Astrocyte (in vitro differentiated cells and primary cell): ENCODE data around the gene ATP2B3. TPM values are rescaled to one million over a fixed set of nuclear protein-coding genes. Genes with fewer than 3 reads are reported as not detected.

Source experiments
- DNase-seq: peaks from one replicate; pipeline ENCODE4 v3.0.0-alpha.2; 2010; ENCODE audit warnings: low read depth
- FAIRE-seq: peaks from 2 replicates; lab custom pipeline; 2011; peaks lifted over from hg19 to GRCh38; lab: Jason Lieb, UNC
- H2AFZ ChIP-seq: 2 replicates; pipeline ENCODE4 v1.6.0; 2012; ENCODE audit warnings: low read depth, low read length, inconsistent platforms
- H3K27ac ChIP-seq: 2 replicates; pipeline ENCODE4 v1.5.1; 2011; ENCODE audit warnings: low read depth, low read length, inconsistent platforms
- H3K27me3 ChIP-seq: 2 replicates; pipeline ENCODE4 v1.6.0; 2011; ENCODE audit warnings: low read length, inconsistent platforms; ENCODE audit not compliant: insufficient read depth
- H3K36me3 ChIP-seq: 2 replicates; pipeline ENCODE4 v1.5.1; 2011; ENCODE audit warnings: low read length, inconsistent platforms; ENCODE audit not compliant: insufficient read depth
- H3K4me1 ChIP-seq: 2 replicates; pipeline ENCODE4 v1.5.1; 2011; ENCODE audit warnings: low read length, inconsistent platforms; ENCODE audit not compliant: insufficient read depth
- H3K4me2 ChIP-seq: 2 replicates; pipeline ENCODE4 v1.6.0; 2012; ENCODE audit warnings: low read length, inconsistent platforms
- H3K4me3 ChIP-seq: 2 replicates; pipeline ENCODE4 v1.5.1; 2011; ENCODE audit warnings: low read depth, mild to moderate bottlenecking, low read length, inconsistent platforms; ENCODE audit not compliant: insufficient read depth
- H3K79me2 ChIP-seq: 2 replicates; pipeline ENCODE4 v1.6.0; 2012; ENCODE audit warnings: mild to moderate bottlenecking, low read length, inconsistent platforms; ENCODE audit not compliant: insufficient read depth
- H3K9ac ChIP-seq: 2 replicates; pipeline ENCODE4 v1.6.0; 2012; ENCODE audit warnings: mild to moderate bottlenecking, low read length, inconsistent platforms
- H3K9me3 ChIP-seq: 2 replicates; pipeline ENCODE4 v1.5.1; 2012; ENCODE audit warnings: low read depth, mild to moderate bottlenecking, low read length, inconsistent platforms; ENCODE audit not compliant: insufficient read depth
- H4K20me1 ChIP-seq: 2 replicates; pipeline ENCODE4 v1.6.0; 2012; ENCODE audit warnings: low read length, inconsistent platforms; ENCODE audit not compliant: insufficient read depth
- H3K27ac Mint-ChIP-seq: one replicate; pipeline ENCODE4 v1.8.0; 2021; ENCODE audit warnings: mild to moderate bottlenecking, mixed read lengths; ENCODE audit not compliant: unreplicated experiment
- H3K27me3 Mint-ChIP-seq: one replicate; pipeline ENCODE4 v1.8.0; 2021; ENCODE audit warnings: low read depth, mixed read lengths; ENCODE audit not compliant: unreplicated experiment
- H3K36me3 Mint-ChIP-seq: one replicate; pipeline ENCODE4 v1.8.0; 2021; ENCODE audit warnings: low read depth, mixed read lengths; ENCODE audit not compliant: unreplicated experiment
- H3K4me1 Mint-ChIP-seq: one replicate; pipeline ENCODE4 v1.8.0; 2021; ENCODE audit warnings: low read depth, mixed read lengths; ENCODE audit not compliant: unreplicated experiment
- H3K4me3 Mint-ChIP-seq: one replicate; pipeline ENCODE4 v1.8.0; 2021; ENCODE audit warnings: mild to moderate bottlenecking, moderate library complexity, mixed read lengths; ENCODE audit not compliant: unreplicated experiment
- H3K9me3 Mint-ChIP-seq: one replicate; pipeline ENCODE4 v1.8.0; 2021; ENCODE audit warnings: mild to moderate bottlenecking, mixed read lengths; ENCODE audit not compliant: unreplicated experiment
- EZH2 ChIP-seq: IDR thresholded peaks from 2 replicates; pipeline ENCODE4 v1.6.1; 2012; ENCODE audit warnings: mild to moderate bottlenecking, low read length, inconsistent platforms; ENCODE audit not compliant: insufficient read depth
- total RNA-seq: library from RNA; stranded (reverse); gene quantifications from 2 replicates; pipeline ENCODE4 v1.2.1, GENCODE V29; 2021
- TF ChIP-seq, protein P1 (sequence below): IDR thresholded peaks from 2 replicates; pipeline ENCODE4 v1.5.1; 2011; ENCODE audit warnings: low read depth, mild to moderate bottlenecking, inconsistent platforms, low read length, moderate library complexity; ENCODE audit not compliant: insufficient read depth

ATP2B3 gene
- total RNA-seq, 1 donor from 2014 or later = 0.52 TPM

DNA sequence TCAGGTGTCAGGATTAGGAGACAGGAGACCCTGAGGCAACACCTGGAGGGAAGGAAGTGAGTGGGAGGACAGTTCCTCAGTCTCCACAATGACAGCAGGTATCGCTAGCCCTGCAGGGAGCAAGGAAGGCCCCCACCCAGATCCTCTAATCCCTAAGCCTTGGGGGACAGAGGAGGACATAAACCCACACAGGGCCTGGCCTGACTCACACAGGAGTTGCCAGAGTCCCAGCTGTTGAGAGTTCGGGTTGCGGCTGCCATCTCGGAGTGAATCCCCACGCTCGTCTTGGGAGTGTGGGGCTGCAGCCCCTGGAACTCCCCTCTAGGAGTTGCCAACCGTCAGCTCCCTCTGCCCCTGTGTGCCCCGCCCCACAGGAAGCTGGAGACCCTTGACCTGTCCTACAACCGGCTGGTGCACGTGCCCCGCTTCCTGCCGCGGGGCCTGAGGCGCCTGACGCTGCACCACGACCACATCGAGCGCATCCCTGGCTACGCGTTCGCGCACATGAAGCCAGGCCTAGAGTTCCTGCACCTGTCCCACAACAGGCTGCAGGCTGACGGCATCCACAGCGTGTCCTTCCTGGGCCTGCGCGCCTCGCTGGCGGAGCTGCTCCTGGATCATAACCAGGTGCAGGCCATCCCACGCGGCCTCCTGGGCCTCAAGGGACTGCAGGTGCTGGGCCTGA lies 31.9 kb upstream of the ATP2B3 start:
- no peaks in the 10 kb centered on the region for H3K9me3 ChIP-seq
- no peak for FAIRE-seq
- Mint-ChIP-seq H3K4me3 (no peak overlapping the region), H3K4me1 (no peaks in the 10 kb centered on the region), H3K36me3 (no peaks in the 10 kb centered on the region), H3K27ac (no peak overlapping the region), H3K9me3 (no peaks in the 10 kb centered on the region), H3K27me3 (no peaks in the 10 kb centered on the region)
- no peak overlapping the region for H3K4me2 ChIP-seq
- no peak for TF ChIP-seq EZH2
- TF ChIP-seq, protein P1, sequence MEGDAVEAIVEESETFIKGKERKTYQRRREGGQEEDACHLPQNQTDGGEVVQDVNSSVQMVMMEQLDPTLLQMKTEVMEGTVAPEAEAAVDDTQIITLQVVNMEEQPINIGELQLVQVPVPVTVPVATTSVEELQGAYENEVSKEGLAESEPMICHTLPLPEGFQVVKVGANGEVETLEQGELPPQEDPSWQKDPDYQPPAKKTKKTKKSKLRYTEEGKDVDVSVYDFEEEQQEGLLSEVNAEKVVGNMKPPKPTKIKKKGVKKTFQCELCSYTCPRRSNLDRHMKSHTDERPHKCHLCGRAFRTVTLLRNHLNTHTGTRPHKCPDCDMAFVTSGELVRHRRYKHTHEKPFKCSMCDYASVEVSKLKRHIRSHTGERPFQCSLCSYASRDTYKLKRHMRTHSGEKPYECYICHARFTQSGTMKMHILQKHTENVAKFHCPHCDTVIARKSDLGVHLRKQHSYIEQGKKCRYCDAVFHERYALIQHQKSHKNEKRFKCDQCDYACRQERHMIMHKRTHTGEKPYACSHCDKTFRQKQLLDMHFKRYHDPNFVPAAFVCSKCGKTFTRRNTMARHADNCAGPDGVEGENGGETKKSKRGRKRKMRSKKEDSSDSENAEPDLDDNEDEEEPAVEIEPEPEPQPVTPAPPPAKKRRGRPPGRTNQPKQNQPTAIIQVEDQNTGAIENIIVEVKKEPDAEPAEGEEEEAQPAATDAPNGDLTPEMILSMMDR = no peak
- no peak overlapping the region for H2AFZ ChIP-seq
- H3K4me1 ChIP-seq = peaks cover 14% of the 10 kb centered on the region
- H3K79me2 ChIP-seq = no peaks in the 10 kb centered on the region
- no peak overlapping the region for H3K27ac ChIP-seq
- H3K36me3 ChIP-seq = no peaks in the 10 kb centered on the region
- DNase-seq = no peak
- H3K27me3 ChIP-seq = no peaks in the 10 kb centered on the region
- no peaks in the 10 kb centered on the region for H4K20me1 ChIP-seq
- no peak overlapping the region for H3K4me3 ChIP-seq
- no peak overlapping the region for H3K9ac ChIP-seq

DNA sequence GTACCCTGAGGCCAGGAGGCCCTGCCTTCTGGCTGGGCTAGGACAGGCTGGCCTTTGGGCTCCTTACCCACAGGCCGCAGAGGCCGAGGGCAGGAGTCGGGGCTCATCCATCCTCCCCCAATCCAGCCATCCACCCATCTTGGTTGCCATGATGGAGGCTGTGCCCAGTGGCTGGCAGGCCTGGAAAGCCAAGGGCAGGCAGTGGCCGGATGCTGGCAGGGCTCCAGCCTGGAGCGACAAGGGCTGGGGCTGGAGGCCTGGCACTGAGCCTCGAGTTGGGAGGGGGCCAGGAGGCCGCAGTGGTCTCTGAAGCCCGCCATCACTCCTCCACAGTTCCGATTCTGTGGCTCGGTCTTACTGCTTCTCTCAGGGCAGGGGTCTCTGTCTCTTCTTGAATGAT lies 31.3 kb upstream of the ATP2B3 start:
- Mint-ChIP-seq H3K9me3 (no peaks in the 10 kb centered on the region), H3K36me3 (no peaks in the 10 kb centered on the region), H3K27ac (no peak overlapping the region), H3K27me3 (no peaks in the 10 kb centered on the region), H3K4me3 (no peak overlapping the region), H3K4me1 (no peaks in the 10 kb centered on the region)
- Histone ChIP-seq H3K9me3 (no peaks in the 10 kb centered on the region), H4K20me1 (no peaks in the 10 kb centered on the region), H2AFZ (no peak overlapping the region), H3K9ac (no peak overlapping the region), H3K4me1 (peaks cover 14% of the 10 kb centered on the region), H3K27ac (no peak overlapping the region), H3K36me3 (no peaks in the 10 kb centered on the region), H3K4me2 (no peak overlapping the region), H3K79me2 (no peaks in the 10 kb centered on the region), H3K27me3 (no peaks in the 10 kb centered on the region), H3K4me3 (no peak overlapping the region)
- FAIRE-seq = no peak
- no peak for DNase-seq
- TF ChIP-seq EZH2 = no peak
- TF ChIP-seq, protein P1 = no peak

DNA sequence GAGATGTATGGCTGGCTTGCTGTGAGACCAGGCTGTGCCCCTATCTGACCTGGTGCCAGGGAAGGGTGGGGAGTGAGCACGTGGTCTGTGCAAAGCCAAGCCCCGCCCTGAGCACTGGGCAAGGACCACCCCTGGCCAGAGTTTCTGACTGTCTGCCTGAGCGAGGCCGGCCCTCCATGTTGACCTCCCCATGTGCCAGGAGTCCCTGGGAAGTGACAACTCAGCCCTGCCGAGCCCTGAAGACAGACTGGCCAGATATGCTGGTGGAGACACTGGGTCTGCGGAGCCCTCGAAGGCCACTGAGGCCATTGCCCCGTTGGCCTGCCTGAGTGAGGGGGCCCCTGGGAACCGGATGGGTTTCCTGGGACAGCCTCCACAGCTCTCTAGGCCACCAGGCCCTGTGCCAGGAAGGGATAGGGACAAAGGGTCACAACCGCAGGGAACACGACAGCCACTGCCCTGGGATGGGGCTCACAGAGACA lies 29.8 kb upstream of the ATP2B3 start:
- no peaks in the 10 kb centered on the region for H3K9me3 Mint-ChIP-seq
- H3K79me2 ChIP-seq = no peaks in the 10 kb centered on the region
- H3K27me3 ChIP-seq = no peaks in the 10 kb centered on the region
- TF ChIP-seq EZH2 = no peak
- TF ChIP-seq, protein P1 = no peak
- no peak overlapping the region for H3K27ac Mint-ChIP-seq
- FAIRE-seq = peak; percentile 78
- peak overlapping the region; percentile 63 for H3K4me2 ChIP-seq
- H3K4me1 Mint-ChIP-seq = no peaks in the 10 kb centered on the region
- H3K4me3 ChIP-seq = no peak overlapping the region
- no peak overlapping the region for H3K4me3 Mint-ChIP-seq
- DNase-seq = no peak
- no peaks in the 10 kb centered on the region for H3K9me3 ChIP-seq
- H2AFZ ChIP-seq = peak overlapping the region; percentile 56
- H3K36me3 ChIP-seq = no peaks in the 10 kb centered on the region
- H3K9ac ChIP-seq = peak overlapping the region; percentile 55
- H3K27me3 Mint-ChIP-seq = no peaks in the 10 kb centered on the region
- H3K4me1 ChIP-seq = peaks cover 21% of the 10 kb centered on the region
- H3K27ac ChIP-seq = peak overlapping the region; percentile 80
- H4K20me1 ChIP-seq = no peaks in the 10 kb centered on the region
- no peaks in the 10 kb centered on the region for H3K36me3 Mint-ChIP-seq
